GM21619 (cell line): ENCODE results near the gene CDIP1.

Experiments used
- ATAC-seq: cut with Tn5 transposase; IDR thresholded peaks from one replicate; pipeline ENCODE4 v1.9.1; 2021; ENCODE audit not compliant: unreplicated experiment

Gene CDIP1

GRCh38 chr16:4539716-4540284 is 1.2 kb upstream of the CDIP1 start:
- ATAC-seq, result no peak

GRCh38 chr16:4537376-4538343 is 913 bp downstream of the CDIP1 start:
- ATAC-seq, result peak; percentile 28

GRCh38 chr16:4536391-4537106 is 2.0 kb downstream of the CDIP1 start:
- no peak for ATAC-seq

GRCh38 chr16:4535627-4536108 is 2.9 kb downstream of the CDIP1 start:
- ATAC-seq, result no peak

GRCh38 chr16:4534151-4534790 is 4.3 kb downstream of the CDIP1 start:
- no peak for ATAC-seq

- ATAC-seq, result no peak
Measured at GRCh38 chr16:4533490-4533889, 5.1 kb downstream of the CDIP1 start.

GRCh38 chr16:4532238-4532637 is 6.3 kb downstream of the CDIP1 start:
- ATAC-seq, result no peak

GRCh38 chr16:4531811-4532210 is 6.8 kb downstream of the CDIP1 start:
- no peak for ATAC-seq

- ATAC-seq, result no peak
Measured at GRCh38 chr16:4529085-4530060, 9.2 kb downstream of the CDIP1 start.

GRCh38 chr16:4525634-4526277 is 12.8 kb downstream of the CDIP1 start:
- ATAC-seq, result no peak

GRCh38 chr16:4525069-4525468 is 13.5 kb downstream of the CDIP1 start:
- ATAC-seq, result no peak

- no peak for ATAC-seq
Measured at GRCh38 chr16:4524571-4524970, 14.0 kb downstream of the CDIP1 start.

- no peak for ATAC-seq
Measured at GRCh38 chr16:4523686-4524085, 14.9 kb downstream of the CDIP1 start.

GRCh38 chr16:4522051-4522581 is 16.5 kb downstream of the CDIP1 start:
- no peak for ATAC-seq

GRCh38 chr16:4520913-4521312 is 17.7 kb downstream of the CDIP1 start:
- ATAC-seq, result no peak

GRCh38 chr16:4519274-4520058 is 19.1 kb downstream of the CDIP1 start:
- no peak for ATAC-seq

GRCh38 chr16:4517812-4518680 is 20.5 kb downstream of the CDIP1 start:
- ATAC-seq, result no peak
